Omental fat pad (tissue), 4 donors: ENCODE results near the gene SPINK6. TPM values are rescaled to one million over a fixed set of nuclear protein-coding genes. Genes with fewer than 3 reads are reported as not detected.

Source experiments
- ATAC-seq: fragments of 150-250 bp; one replicate; pipeline ENCODE4 v1.9.1; 2016; ENCODE audit warnings: mild to moderate bottlenecking, moderate library complexity; ENCODE audit not compliant: low FRiP score
- DNase-seq: peaks from one replicate; pipeline ENCODE4 v3.0.0-alpha.2; 2019; ENCODE audit warnings: low spot score
- CTCF ChIP-seq, 3 donors: fragments of 450-650 bp; IDR thresholded peaks; one replicate each; pipeline ENCODE4 v1.5.1; 2016 to 2017; ENCODE audit warnings: antibody characterized with exemption in 3 of 3, mild to moderate bottlenecking in 3 of 3, moderate library complexity in 2 of 3
- small RNA-seq: library from RNA; depleted of rRNA; stranded (forward); fragments of <200 nt; gene quantifications from one replicate; pipeline ENCODE3, GENCODE V24; 2016
- total RNA-seq, 4 donors: library from RNA; depleted of rRNA; stranded (reverse); fragments of >200 nt; gene quantifications; one replicate each; pipeline ENCODE4 v1.1.0, GENCODE V29; 2016

The SPINK6 gene
- total RNA-seq, 4 donors from 2014 or later = 1.6 TPM; not detected in 3

GRCh38 chr5:148237785-148238417, 35.1 kb downstream of the SPINK6 start:
- DNase-seq (no peak), ATAC-seq (no peak)
- TF ChIP-seq CTCF (IDR thresholded peaks at IDR 0.05) = no peak

- ATAC-seq = no peak
- no peak for TF ChIP-seq CTCF (IDR thresholded peaks at IDR 0.05)
- no peak for DNase-seq
These were observed 35.6 kb downstream of the SPINK6 start, which contains the start of gene MARCOL for GRCh38 chr5:148238418-148238794. MARCOL (plus strand) TSS chr5:148238525; CDS start chr5:148238598, 73 bp downstream.

GRCh38 chr5:148248894-148249293, 46.1 kb downstream of the SPINK6 start:
- no peak for TF ChIP-seq CTCF (IDR thresholded peaks at IDR 0.05)

GRCh38 chr5:148255456-148255855, 52.6 kb downstream of the SPINK6 start:
- ATAC-seq (no peak), DNase-seq (no peak)
- TF ChIP-seq CTCF (IDR thresholded peaks at IDR 0.05) = no peak

More at GRCh38 chr5:148248894-148249293, 46.1 kb downstream of the SPINK6 start:
- DNase-seq = no peak
- ATAC-seq = no peak

GRCh38 chr5:148259288-148259687, 56.4 kb downstream of the SPINK6 start:
- no peak for TF ChIP-seq CTCF (IDR thresholded peaks at IDR 0.05)
- ATAC-seq (no peak), DNase-seq (no peak)

GRCh38 chr5:148261221-148261620, 58.4 kb downstream of the SPINK6 start:
- DNase-seq (no peak), ATAC-seq (no peak)
- TF ChIP-seq CTCF (IDR thresholded peaks at IDR 0.05) = no peak

Small RNAs within 50 kb of the gene (small RNA-seq; reads per million reads assigned to genes)
- gene HMGN1P16 = not detected

Other genes with a start within 250 kb of the SPINK6 start
- 1 to 10 TPM in 1 of 4 donors, under 1 TPM in 2, not detected in 1; 0.31 to 3.2 (median 0.60) TPM for gene SPINK5, start 139.1 kb upstream of the SPINK6 start, total RNA-seq
- gene SPINK14, start 34.5 kb upstream of the SPINK6 start, total RNA-seq = not detected
- gene MARCOL, start 35.5 kb downstream of the SPINK6 start, total RNA-seq = not detected
- gene SPINK13, start 65.8 kb downstream of the SPINK6 start, total RNA-seq = not detected
- not detected for gene SPINK7, start 109.4 kb downstream of the SPINK6 start, total RNA-seq
- gene SPINK9, start 132.5 kb downstream of the SPINK6 start, total RNA-seq = not detected
- 10 to 100 TPM; 27.1 to 82.5 (median 53.6) TPM for gene FBXO38, start 180.9 kb downstream of the SPINK6 start, total RNA-seq